Spinal cord (tissue), 10 donors: ENCODE results near the gene PAPOLG. TPM values are rescaled to one million over a fixed set of nuclear protein-coding genes. Genes with fewer than 3 reads are reported as not detected.

Experiments
- DNase-seq, 6 donors: peaks; one replicate each; pipeline versions ENCODE4 v3.0.0 to v3.0.0-alpha.2; 2013 to 2015; ENCODE audit warnings: low spot score in 6 of 6, low read depth in 4 of 6
- H3K27ac ChIP-seq: one replicate; pipeline ENCODE4 v1.5.1; 2013; ENCODE audit warnings: low read depth, low read length, control low read depth
- H3K27me3 ChIP-seq: one replicate; pipeline ENCODE4 v1.6.1; 2013; ENCODE audit warnings: low read length; ENCODE audit not compliant: control insufficient read depth, insufficient read depth
- H3K36me3 ChIP-seq: one replicate; pipeline ENCODE4 v1.6.1; 2013; ENCODE audit warnings: low read length; ENCODE audit not compliant: control insufficient read depth, insufficient read depth
- H3K4me1 ChIP-seq: one replicate; pipeline ENCODE4 v1.6.1; 2013; ENCODE audit warnings: low read length; ENCODE audit not compliant: control insufficient read depth, insufficient read depth
- H3K4me3 ChIP-seq: one replicate; pipeline ENCODE4 v1.5.1; 2013; ENCODE audit warnings: low read depth, low read length, control low read depth
- H3K9me3 ChIP-seq: one replicate; pipeline ENCODE4 v1.6.1; 2013; ENCODE audit warnings: low read length; ENCODE audit not compliant: control insufficient read depth, insufficient read depth
- WGBS: methylation state at CpG from one replicate; pipeline ENCODE4 v1.1.5; 2013; ENCODE audit warnings: missing lambda C conversion rate; ENCODE audit not compliant: insufficient coverage; 5-methylcytosine and 5-hydroxymethylcytosine counted together
- long read RNA-seq, 4 donors: transcript quantifications; one replicate each; lab custom pipeline, GENCODE V29; 2026
- polyA plus RNA-seq, 2 donors: library from polyadenylated mRNA; unstranded; fragments of 120-200 nt; gene quantifications; one replicate each; pipeline ENCODE4 v1.2.1, GENCODE V29; 2013; ENCODE audit not compliant: insufficient read length in 2 of 2
- total RNA-seq, 2 donors: library from RNA; depleted of rRNA in 1 of 2; stranded (reverse); fragments of 120-200 nt in 1 of 2; fragments of >200 nt in 1 of 2; gene quantifications; one replicate each; pipeline versions ENCODE4 v1.2.3 to v1.2.4, GENCODE V29; 2013 to 2014
- donor health status: healthy.

Gene PAPOLG
- total RNA-seq (10 to 100 TPM; 21.8 to 31.6 TPM), polyA plus RNA-seq (10 to 100 TPM; 18.2 to 19.2 TPM)
- long read RNA-seq, donor 1, full-length matches to known transcripts = 3 of 3 reads
- long read RNA-seq, donor 1, partial matches to known transcripts = 0 of 3 reads
- long read RNA-seq, donor 1, other reads (novel, unspliced or antisense) = 0 of 3 reads
- long read RNA-seq, donor 2 = 0 reads
- long read RNA-seq, donor 3 = 0 reads
- long read RNA-seq, donor 4 = 0 reads

DNA sequence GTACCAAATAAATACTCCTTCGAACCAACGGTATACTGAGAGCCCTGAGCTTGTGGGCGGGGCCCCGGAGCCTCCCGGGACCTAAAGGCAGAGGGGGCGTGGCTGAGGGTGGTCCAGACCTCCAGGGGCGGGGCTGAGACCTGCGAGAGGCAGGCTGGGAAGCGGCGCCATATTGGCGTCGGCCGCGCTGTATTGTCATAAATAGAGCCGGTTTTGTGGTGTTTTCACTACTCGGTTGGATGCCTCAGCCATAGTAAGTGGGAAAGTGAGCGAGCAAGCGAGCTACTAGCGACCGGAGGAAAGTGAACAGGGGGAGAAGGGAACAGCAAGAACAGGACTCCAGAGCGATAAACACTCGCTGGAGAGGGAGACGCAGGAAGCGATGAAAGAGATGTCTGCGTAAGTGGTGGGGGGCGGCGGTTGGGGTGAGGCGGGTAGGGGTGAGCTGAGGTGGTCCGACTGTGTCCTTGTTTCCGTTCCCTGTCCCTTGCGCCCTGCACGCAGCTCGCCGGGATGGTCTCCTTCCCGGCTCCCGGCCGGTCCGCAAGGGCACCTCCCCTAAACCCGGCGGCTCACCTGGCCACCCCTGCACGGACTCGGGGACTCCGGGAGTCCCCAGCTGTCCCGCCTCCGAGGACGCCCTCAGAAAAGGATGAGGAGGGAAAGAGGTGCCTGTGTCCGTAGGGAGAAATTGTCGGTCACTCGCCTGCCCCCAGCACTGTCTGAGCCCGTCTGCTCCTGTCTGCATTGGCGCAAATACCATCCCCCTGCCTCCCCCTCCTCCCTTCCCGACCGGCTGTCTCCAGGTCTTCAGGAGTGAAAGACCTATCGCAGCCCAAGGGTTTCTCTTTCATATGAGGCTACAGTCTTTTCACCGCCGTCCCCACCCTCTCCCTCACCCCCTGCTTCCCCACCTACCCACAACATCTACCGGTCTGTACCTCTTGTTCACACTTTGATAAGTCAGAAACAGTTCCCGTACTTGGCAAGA is at the start of gene PAPOLG:
TSS of gene PAPOLG (plus strand) at position 172 of the 991 bp plus-strand sequence. CDS start at position 383, 211 bp downstream.
- Histone ChIP-seq H3K36me3 (peaks cover 4% of the 10 kb centered on the region), H3K9me3 (no peaks in the 10 kb centered on the region), H3K27ac (peak within 1 kb of the TSS; percentile 96), H3K27me3 (no peaks in the 10 kb centered on the region), H3K4me1 (peaks cover 4% of the 10 kb centered on the region), H3K4me3 (peak within 1 kb of the TSS; percentile 96)
- peak; percentile 85 to 98 (median 88) for DNase-seq
- under 1% methylated on average over 53 of the region's 58 CpGs for WGBS

GRCh38 chr2:60707750-60708371 is 48.2 kb upstream of the PAPOLG start:
- H3K27ac ChIP-seq = no peak overlapping the region
- H3K4me3 ChIP-seq = no peak overlapping the region
- H3K27me3 ChIP-seq = no peaks in the 10 kb centered on the region
- H3K36me3 ChIP-seq = no peaks in the 10 kb centered on the region
- DNase-seq = peak in 5 of 6 donors; percentile 13 to 78 (median 23)
- H3K9me3 ChIP-seq = no peaks in the 10 kb centered on the region
- WGBS = 49% methylated on average over 7 of the region's 11 CpGs
- H3K4me1 ChIP-seq = no peaks in the 10 kb centered on the region

DNA sequence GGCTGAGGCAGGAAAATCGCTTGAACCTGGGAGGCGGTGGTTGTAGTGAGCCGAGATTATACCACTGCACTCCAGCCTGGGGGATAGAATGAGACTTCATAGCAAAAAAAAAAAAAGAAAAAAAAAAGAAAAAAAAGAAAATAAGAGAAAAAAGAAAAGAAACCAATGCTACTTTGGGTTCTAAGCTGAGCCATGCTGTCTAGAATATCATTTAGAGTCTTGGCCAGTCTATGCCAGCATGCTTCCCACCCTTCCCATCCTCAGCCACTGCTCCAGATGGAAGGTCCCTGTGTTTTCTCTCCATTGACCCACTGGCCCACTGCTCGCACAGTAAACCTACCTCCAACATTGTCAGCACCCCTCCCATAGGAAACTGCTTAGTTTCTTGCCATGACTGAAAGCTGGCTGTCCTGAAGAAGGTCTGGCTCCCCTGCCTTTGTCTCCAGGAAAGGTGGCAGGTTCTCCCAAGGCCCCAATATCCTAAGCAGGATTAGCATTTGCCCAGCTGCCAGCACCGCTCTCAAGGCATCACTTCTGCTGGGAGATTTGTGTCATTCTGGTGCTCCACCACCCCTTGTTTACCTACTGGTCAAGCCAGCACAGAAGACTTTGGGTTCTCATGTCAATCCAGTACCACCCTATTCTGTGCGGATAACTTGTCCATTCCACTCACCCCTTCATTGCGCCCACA is 47.3 kb upstream of the PAPOLG start:
- WGBS = 93% methylated on average over 4 of the region's 7 CpGs
- Histone ChIP-seq H3K36me3 (no peaks in the 10 kb centered on the region), H3K27ac (no peak overlapping the region)

GRCh38 chr2:60710707-60711106 is 45.4 kb upstream of the PAPOLG start:
- WGBS = 73% methylated on average over 4 of the region's 4 CpGs
- no peaks in the 10 kb centered on the region for H3K4me1 ChIP-seq
- DNase-seq = peak in 1 of 6 donors; percentile 8
- no peaks in the 10 kb centered on the region for H3K9me3 ChIP-seq
- no peak overlapping the region for H3K4me3 ChIP-seq
- no peaks in the 10 kb centered on the region for H3K36me3 ChIP-seq
- no peak overlapping the region for H3K27ac ChIP-seq
- H3K27me3 ChIP-seq = no peaks in the 10 kb centered on the region

More for the DNA sequence above, 47.3 kb upstream of the PAPOLG start:
- H3K9me3 ChIP-seq = no peaks in the 10 kb centered on the region
- DNase-seq = no peak
- H3K4me3 ChIP-seq = no peak overlapping the region
- H3K27me3 ChIP-seq = no peaks in the 10 kb centered on the region
- H3K4me1 ChIP-seq = no peaks in the 10 kb centered on the region

DNA sequence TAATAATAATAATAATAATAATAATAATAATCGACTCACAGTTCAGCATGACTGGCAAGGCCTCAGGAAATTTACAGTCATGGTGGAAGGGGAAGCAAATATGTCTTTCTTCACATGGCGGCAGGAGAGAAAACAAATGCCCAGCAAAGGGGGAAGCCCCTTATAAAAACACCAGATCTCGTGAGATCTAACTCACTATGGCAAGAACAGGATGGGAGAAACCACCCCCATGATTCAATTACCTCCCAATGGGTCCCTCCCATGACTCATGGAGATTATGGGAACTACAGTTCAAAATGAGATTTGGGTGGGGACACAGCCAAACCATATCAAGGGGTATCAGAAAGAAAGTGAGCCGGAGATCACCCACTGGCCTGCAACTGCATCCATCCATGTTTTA is 40.5 kb upstream of the PAPOLG start:
- no CpG with 5 or more reads among the region's 4 CpGs for WGBS
- Histone ChIP-seq H3K27ac (no peak overlapping the region), H3K4me3 (no peak overlapping the region), H3K9me3 (no peaks in the 10 kb centered on the region), H3K36me3 (no peaks in the 10 kb centered on the region), H3K4me1 (no peaks in the 10 kb centered on the region), H3K27me3 (no peaks in the 10 kb centered on the region)
- no peak for DNase-seq

- H3K4me3 ChIP-seq = no peak overlapping the region
- no peaks in the 10 kb centered on the region for H3K36me3 ChIP-seq
- DNase-seq = peak in 1 of 6 donors; percentile 4
- no peaks in the 10 kb centered on the region for H3K27me3 ChIP-seq
- no peak overlapping the region for H3K27ac ChIP-seq
- no peaks in the 10 kb centered on the region for H3K4me1 ChIP-seq
- H3K9me3 ChIP-seq = no peaks in the 10 kb centered on the region
- WGBS = 83% methylated on average over 3 of the region's 5 CpGs
These were observed 38.4 kb upstream of the PAPOLG start for GRCh38 chr2:60717691-60718090.

- H3K36me3 ChIP-seq = no peaks in the 10 kb centered on the region
- H3K4me1 ChIP-seq = no peaks in the 10 kb centered on the region
- DNase-seq = no peak
- 100% methylated on average over 1 of the region's 7 CpGs for WGBS
- H3K27ac ChIP-seq = no peak overlapping the region
- no peak overlapping the region for H3K4me3 ChIP-seq
- H3K27me3 ChIP-seq = no peaks in the 10 kb centered on the region
- H3K9me3 ChIP-seq = peaks cover 1% of the 10 kb centered on the region
These were observed 36.7 kb upstream of the PAPOLG start for GRCh38 chr2:60719331-60719730.

- no peak for DNase-seq
- Histone ChIP-seq H3K27me3 (no peaks in the 10 kb centered on the region), H3K9me3 (peaks cover 7% of the 10 kb centered on the region), H3K4me1 (no peaks in the 10 kb centered on the region), H3K4me3 (no peak overlapping the region), H3K27ac (no peak overlapping the region), H3K36me3 (no peaks in the 10 kb centered on the region)
- no CpG with 5 or more reads among the region's 4 CpGs for WGBS
These were observed 30.6 kb upstream of the PAPOLG start for GRCh38 chr2:60725466-60725865.

- WGBS = no CpG with 5 or more reads among the region's 5 CpGs
- no peak for DNase-seq
- no peaks in the 10 kb centered on the region for H3K36me3 ChIP-seq
- no peak overlapping the region for H3K4me3 ChIP-seq
- H3K27ac ChIP-seq = no peak overlapping the region
- peaks cover 7% of the 10 kb centered on the region for H3K9me3 ChIP-seq
- no peaks in the 10 kb centered on the region for H3K27me3 ChIP-seq
- H3K4me1 ChIP-seq = no peaks in the 10 kb centered on the region
These were observed 27.2 kb upstream of the PAPOLG start for GRCh38 chr2:60728855-60729254.
